ENCODE results near the gene TMEM266.
A peak's percentile ranks its signal among the peaks of the same experiment; 100 is the strongest.

The TMEM266 gene

DNA sequence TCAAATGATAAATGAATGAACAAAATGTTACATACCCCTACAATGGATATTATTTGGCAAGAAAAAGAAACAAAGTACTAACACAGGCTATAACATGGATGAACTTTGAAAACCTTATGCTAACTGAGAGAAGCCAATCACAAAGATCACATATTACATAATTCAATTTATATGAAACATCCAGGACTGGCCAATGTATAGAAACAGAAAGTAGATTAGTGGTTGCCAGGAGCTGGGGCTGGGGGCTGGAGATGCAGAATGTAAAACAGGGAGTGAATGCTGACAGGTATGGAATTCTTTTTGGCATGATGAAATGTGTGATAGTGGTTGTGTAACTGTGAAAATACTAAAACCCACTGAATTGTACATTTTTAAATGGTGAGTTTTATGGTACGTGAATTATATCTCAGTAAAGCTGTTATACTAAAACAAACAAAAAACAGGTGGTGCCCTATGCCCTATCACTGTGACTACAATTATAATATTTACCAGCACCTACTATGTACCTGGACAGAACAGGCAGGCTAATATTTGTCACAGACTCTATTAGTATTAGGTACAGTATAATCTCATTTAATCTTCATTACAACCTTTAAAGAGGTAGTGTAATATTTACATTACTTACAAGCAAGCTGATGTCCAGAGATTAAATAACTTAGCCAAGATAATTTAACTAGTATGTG, 161.4 kb downstream of the TMEM266 start:
- POLR2A ChIA-PET, result interaction anchor here (0.6 kb wide), 1 partner anchor 1045 kb away, joined by 4 read pairs; no protein-coding TSS in a partner anchor

DNA sequence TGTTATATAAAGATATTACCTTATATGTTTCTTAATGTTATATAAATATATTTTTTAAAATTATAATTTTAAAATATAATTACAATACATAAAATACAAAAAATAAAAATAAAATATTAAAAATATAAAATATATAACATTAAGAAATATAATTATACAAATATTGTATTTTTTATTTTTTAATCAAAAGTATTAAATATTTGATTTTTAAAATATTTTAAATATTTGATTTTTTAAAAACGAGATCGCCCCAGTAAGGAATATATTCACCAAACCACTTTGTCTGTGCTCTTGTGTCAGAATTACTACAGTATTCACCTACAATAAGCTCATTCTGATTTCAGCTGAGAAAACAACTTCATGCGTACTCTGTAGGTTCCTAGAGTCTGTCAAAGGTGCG, 162.4 kb downstream of the TMEM266 start:
- TF ChIP-seq, protein P1, sequence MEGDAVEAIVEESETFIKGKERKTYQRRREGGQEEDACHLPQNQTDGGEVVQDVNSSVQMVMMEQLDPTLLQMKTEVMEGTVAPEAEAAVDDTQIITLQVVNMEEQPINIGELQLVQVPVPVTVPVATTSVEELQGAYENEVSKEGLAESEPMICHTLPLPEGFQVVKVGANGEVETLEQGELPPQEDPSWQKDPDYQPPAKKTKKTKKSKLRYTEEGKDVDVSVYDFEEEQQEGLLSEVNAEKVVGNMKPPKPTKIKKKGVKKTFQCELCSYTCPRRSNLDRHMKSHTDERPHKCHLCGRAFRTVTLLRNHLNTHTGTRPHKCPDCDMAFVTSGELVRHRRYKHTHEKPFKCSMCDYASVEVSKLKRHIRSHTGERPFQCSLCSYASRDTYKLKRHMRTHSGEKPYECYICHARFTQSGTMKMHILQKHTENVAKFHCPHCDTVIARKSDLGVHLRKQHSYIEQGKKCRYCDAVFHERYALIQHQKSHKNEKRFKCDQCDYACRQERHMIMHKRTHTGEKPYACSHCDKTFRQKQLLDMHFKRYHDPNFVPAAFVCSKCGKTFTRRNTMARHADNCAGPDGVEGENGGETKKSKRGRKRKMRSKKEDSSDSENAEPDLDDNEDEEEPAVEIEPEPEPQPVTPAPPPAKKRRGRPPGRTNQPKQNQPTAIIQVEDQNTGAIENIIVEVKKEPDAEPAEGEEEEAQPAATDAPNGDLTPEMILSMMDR (IDR thresholded peaks at IDR 0.05; ENCODE audit: control extremely low read depth, extremely low read depth, low read depth, missing control alignments), result no peak
- POLR2A ChIA-PET, result no interaction called here
- CTCF ChIA-PET, result interaction anchor here (1.1 to 2.8 kb wide), 3 partner anchors 13 to 31 kb away, joined by 3 to 8 read pairs (median 7); no protein-coding TSS in a partner anchor
- no peak for DNase-seq (ENCODE audit: extremely low spot score)

More for the DNA sequence above, 161.4 kb downstream of the TMEM266 start:
- no peak for DNase-seq (ENCODE audit: extremely low spot score)
- TF ChIP-seq, protein P1 (IDR thresholded peaks at IDR 0.05; ENCODE audit: control extremely low read depth, extremely low read depth, low read depth, missing control alignments), result no peak
- CTCF ChIA-PET, result interaction anchor here (1.1 to 2.8 kb wide), 2 partner anchors 14 to 19 kb away, joined by 3 to 8 read pairs; no protein-coding TSS in a partner anchor

DNA sequence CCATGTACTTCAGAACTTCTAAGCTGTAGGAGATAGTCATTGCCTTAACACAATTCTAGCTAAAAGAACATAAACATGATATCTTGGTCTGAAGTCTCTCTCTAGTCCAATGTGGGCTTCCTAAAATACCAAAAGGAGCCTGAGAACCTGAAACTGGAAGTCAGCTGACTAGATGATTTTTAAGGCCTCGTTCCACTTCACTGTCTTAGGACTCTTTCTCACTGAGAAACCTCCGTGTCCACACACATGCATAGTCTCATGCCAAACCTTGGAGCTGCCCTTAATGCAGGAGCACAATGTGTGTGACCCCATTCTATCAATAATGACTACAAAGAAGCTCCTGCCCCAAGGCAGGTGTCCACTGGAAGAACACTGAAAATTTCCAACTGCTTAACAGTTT, 163.7 kb downstream of the TMEM266 start:
- TF ChIP-seq, protein P1 (IDR thresholded peaks at IDR 0.05; ENCODE audit: control extremely low read depth, extremely low read depth, low read depth, missing control alignments), result no peak
- CTCF ChIA-PET, result interaction anchor here (0.7 to 2.8 kb wide), 8 partner anchors 9 to 1320 kb away, joined by 3 to 8 read pairs (median 3); no protein-coding TSS in a partner anchor
- DNase-seq (ENCODE audit: extremely low spot score), result peak; percentile 56
- POLR2A ChIA-PET, result interaction anchor here (0.7 kb wide), 1 partner anchor 813 kb away, joined by 5 read pairs; no protein-coding TSS in a partner anchor

DNA sequence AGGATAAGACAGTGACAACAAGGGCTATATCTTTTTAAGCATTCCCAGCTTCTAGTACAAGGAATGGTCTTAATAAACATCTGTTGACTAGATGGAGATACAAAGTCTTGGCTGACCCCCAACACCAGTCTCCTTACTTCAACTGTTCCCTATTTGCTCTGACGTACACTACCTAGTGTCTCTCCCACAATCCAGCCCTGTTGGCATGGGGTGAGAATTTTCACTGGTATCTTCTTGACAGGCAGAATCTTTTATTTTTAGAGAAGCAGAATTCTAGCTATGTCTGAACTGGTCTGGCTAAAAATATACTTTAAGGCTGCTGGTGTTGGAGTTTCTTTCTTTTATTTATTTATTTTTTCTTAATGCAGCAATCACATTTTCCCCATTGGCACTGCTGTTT, 169.5 kb downstream of the TMEM266 start:
- TF ChIP-seq, protein P1 (IDR thresholded peaks at IDR 0.05; ENCODE audit: control extremely low read depth, extremely low read depth, low read depth, missing control alignments), result no peak
- ChIA-PET POLR2A (no interaction called here), CTCF (interaction anchor here (0.6 to 2.4 kb wide), 3 partner anchors 8 to 58 kb away, joined by 3 to 6 read pairs (median 4); no protein-coding TSS in a partner anchor)
- DNase-seq (ENCODE audit: extremely low spot score), result no peak

DNA sequence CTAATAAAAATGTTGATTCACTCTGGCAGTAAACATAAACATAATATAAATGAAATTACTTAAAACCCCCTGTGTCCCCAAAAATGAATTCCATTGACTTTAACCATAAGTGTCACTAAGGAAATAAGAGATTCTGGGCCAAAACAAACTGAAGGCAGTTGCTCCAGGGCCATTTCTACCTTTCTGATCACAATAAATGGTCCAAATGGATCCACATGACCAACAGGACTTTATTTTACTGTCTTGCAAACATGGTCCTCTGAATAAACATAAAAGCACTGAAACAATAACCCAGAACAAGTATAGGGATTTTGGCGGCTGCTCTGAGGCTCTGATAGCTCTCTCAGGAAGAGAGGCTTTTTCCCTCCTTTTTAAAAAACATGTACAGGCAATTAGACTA, 174.1 kb downstream of the TMEM266 start:
- CTCF ChIA-PET, result interaction anchor here (1.1 kb wide), 1 partner anchor 35 kb away, joined by 3 read pairs; no protein-coding TSS in a partner anchor
- TF ChIP-seq, protein P1 (IDR thresholded peaks at IDR 0.05; ENCODE audit: control extremely low read depth, extremely low read depth, low read depth, missing control alignments), result no peak
- POLR2A ChIA-PET, result no interaction called here
- DNase-seq (ENCODE audit: extremely low spot score), result no peak

DNA sequence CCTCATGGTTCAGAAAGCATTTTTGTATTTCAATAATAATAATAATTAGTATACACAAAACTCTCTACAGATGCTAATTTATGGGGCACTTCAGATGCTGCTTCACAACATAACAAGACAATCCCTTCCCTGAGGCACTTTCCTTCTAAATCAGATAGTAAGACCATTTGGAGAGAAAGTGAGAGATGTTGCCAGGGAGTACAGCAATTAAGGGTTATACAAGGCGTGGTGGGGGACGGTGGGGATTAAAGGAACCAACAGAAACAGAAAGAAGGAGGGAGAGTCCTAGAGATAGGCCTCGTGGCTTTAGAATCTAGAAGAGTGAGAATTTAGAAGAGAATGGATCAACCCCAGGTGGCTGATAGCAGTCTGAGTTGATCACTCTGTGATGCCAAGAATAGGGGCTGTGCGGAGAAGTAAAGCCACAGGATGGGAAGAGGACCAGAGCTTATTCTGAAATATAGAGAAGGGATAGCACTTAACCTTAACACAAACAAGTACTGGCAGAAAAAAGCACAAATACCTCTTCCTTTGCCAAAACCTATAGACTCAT, 174.6 kb downstream of the TMEM266 start:
- POLR2A ChIA-PET, result no interaction called here
- TF ChIP-seq, protein P1 (IDR thresholded peaks at IDR 0.05; ENCODE audit: control extremely low read depth, extremely low read depth, low read depth, missing control alignments), result no peak
- CTCF ChIA-PET, result interaction anchor here (1.1 to 2.1 kb wide), 7 partner anchors 9 to 788 kb away, joined by 3 to 9 read pairs (median 6); no protein-coding TSS in a partner anchor
- DNase-seq (ENCODE audit: extremely low spot score), result no peak
